ACHN (cell line): ENCODE measurements around the gene ARL14EP.

Source experiments
- DNase-seq: peaks from one replicate; pipeline ENCODE4 v3.0.0-alpha.2; 2015
- in situ Hi-C: cut with HindIII; loops from 2 replicates; pipeline ENCODE4 v1.10.0; 2017; ENCODE audit warnings: low sequenced_read_pairs, low pct_ligation_motif_present, low pct_unique_long_range_greater_than_20kb

Gene ARL14EP

GRCh38 chr11:30322826-30323710 is at the start of gene ARL14EP:
Gene ARL14EP (plus strand): TSS chr11:30323104. CDS start chr11:30330949, 7,845 bp downstream.
- in situ Hi-C loops = no loop called here

GRCh38 chr11:30277176-30277575 is 45.7 kb upstream of the ARL14EP start:
- DNase-seq = no peak
- in situ Hi-C loops = no loop called here

More at GRCh38 chr11:30322826-30323710, at the start of gene ARL14EP:
- peak; percentile 94 for DNase-seq

DNA sequence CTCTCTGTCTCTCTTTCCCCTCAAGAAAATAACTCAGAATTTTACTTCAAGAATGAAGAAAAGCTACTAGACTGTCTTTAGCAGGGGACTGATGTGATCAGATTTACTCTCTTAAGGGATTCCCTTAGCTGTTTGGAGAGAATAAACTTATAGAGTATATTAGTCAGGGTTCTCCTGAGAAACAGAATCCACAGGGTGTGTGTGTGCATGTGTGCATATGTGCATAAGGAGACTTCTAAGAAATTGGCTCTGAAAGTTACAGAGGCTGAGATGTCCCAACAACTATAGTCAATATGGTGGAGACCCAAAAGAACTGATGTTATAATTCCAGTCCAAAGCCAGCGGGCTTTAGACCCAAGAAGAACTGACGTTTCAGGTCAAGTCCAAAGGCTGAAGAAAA is 43.1 kb upstream of the ARL14EP start:
- no peak for DNase-seq
- in situ Hi-C loops = no loop called here

- in situ Hi-C loops = no loop called here
- DNase-seq = no peak
Measured at GRCh38 chr11:30281476-30282288, 41.2 kb upstream of the ARL14EP start.

- in situ Hi-C loops = no loop called here
- DNase-seq = no peak
Measured at GRCh38 chr11:30282289-30282631, 40.6 kb upstream of the ARL14EP start.

- no peak for DNase-seq
- in situ Hi-C loops = no loop called here
Measured at GRCh38 chr11:30284836-30285235, 38.1 kb upstream of the ARL14EP start.

GRCh38 chr11:30285416-30286121 is 37.3 kb upstream of the ARL14EP start:
- in situ Hi-C loops = no loop called here
- no peak for DNase-seq

GRCh38 chr11:30291331-30291730 is 31.6 kb upstream of the ARL14EP start:
- DNase-seq = no peak
- in situ Hi-C loops = no loop called here

- no peak for DNase-seq
- in situ Hi-C loops = no loop called here
Measured at GRCh38 chr11:30292545-30292944, 30.4 kb upstream of the ARL14EP start.

DNA sequence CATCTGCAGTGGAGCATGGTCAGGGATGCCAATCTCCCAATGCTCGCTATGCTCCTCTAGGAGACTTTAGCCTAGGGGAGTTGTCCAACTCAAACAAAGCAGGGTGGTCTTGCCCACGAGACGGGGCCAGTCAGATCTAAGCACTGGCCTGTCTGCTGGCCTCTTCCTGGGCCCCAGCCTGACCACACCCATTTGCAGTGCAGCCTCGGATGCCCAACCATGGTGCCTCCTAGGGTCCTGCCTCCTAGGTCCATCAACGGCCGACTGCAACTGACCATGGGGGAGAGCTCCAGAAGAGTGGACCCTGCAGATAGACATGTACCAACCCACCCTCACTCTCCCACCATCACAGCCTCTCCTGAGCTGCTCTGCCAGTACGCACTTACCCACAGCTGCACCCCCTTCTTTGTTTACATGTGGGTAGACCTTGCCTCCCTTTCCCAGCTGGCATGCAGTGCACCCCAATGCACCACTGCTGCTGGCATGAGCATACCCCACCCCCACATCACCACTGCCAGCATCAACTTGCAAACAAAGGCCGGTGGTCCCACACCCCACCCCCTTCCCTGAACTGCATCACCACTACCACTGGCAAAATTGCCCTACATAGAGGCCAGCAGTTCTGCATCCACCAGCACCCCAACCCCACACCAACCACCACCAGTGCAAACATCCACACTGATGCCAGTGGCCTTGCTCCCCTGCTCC is 27.6 kb upstream of the ARL14EP start:
- in situ Hi-C loops = no loop called here

DNA sequence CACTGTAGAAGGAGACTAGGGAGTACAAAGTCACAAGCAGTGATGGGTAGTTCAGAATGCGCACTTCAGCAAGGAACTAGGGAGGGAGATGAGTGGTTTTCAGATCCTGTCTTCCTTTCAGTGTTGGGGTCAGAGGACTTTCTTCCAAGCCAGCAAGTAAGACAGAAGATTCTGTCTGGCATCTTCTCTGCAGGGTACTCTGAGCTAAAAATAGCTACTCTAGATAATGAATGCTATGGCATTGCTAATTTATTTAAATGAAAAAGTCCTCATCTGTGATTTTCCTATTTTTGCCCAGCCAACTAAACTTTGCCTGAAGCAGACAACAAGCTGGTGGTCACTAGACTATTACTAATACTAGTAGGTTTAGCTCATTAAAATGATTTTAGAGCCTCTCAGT is 18.3 kb upstream of the ARL14EP start:
- in situ Hi-C loops = no loop called here
- DNase-seq = no peak

More for the DNA sequence above, 27.6 kb upstream of the ARL14EP start:
- no peak for DNase-seq

DNA sequence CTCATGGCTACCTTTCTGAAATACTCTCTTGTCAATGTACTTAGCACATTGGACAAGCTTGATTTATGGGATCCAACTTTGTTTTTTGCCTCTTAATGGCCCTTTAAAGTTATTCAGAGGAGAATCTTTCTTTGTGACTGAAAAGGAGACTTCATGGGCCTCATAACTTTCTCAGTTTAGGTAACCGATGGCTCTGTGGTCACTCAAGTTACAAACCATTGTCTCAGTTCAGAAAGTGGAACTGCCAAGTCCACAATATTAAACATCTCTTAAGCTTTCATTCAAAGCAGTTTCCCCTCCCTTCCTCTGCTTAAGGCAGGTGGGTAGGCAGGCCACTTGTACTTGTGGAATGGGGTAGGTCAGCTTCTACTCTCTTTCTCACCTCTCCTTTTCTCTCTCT is 12.3 kb upstream of the ARL14EP start:
- no peak for DNase-seq
- in situ Hi-C loops = no loop called here

DNA sequence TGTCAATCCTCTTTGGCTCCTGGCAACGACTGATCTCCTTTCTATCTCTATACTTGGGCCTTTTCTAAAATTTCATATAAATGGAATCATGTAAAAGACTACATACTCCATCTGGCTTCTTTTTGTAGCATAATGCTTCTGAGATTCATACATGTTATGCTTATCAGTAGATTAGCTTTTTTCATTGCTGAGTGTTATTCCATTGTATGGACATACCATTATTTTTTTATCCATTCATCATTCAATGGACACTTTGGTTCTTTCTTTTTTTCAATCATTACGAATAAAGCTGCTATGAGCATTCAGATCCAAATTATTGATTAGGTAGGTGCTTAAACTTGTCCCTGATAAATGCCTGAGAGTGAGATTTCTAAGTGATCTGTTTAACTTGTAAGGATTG is 11.7 kb upstream of the ARL14EP start:
- DNase-seq = no peak
- in situ Hi-C loops = no loop called here

GRCh38 chr11:30312243-30312642 is 10.7 kb upstream of the ARL14EP start:
- in situ Hi-C loops = no loop called here
- DNase-seq = no peak

GRCh38 chr11:30313580-30313979 is 9.3 kb upstream of the ARL14EP start:
- DNase-seq = no peak
- in situ Hi-C loops = no loop called here

- in situ Hi-C loops = no loop called here
- peak; percentile 14 for DNase-seq
Measured at GRCh38 chr11:30314625-30315024, 8.3 kb upstream of the ARL14EP start.

- no peak for DNase-seq
- in situ Hi-C loops = no loop called here
Measured at GRCh38 chr11:30316237-30316636, 6.7 kb upstream of the ARL14EP start.

- DNase-seq = no peak
- in situ Hi-C loops = no loop called here
Measured at GRCh38 chr11:30317030-30317429, 5.9 kb upstream of the ARL14EP start.
